Loucy (cell line): ENCODE measurements around the gene GNAO1.

ENCODE experiments used
- H2AFZ ChIP-seq: fragments of 200-600 bp; sonication (generic); 2 replicates; pipeline ENCODE4 v1.6.0; 2016; ENCODE audit warnings: antibody characterized with exemption, mild to moderate bottlenecking, low read length, moderate library complexity
- H3F3A ChIP-seq: fragments of 200-600 bp; 2 replicates; pipeline ENCODE4 v1.6.0; 2016; ENCODE audit warnings: antibody characterized with exemption, low read depth, mild to moderate bottlenecking
- H3K27me3 ChIP-seq: fragments of 200-600 bp; sonication (generic); 2 replicates; pipeline ENCODE4 v1.6.1; 2014; ENCODE audit warnings: low read length, mild to moderate bottlenecking; ENCODE audit not compliant: insufficient read depth, poor library complexity, severe bottlenecking
- H3K36me3 ChIP-seq: fragments of 200-600 bp; sonication (generic); 2 replicates; pipeline ENCODE4 v1.6.1; 2016; ENCODE audit warnings: low read length; ENCODE audit not compliant: insufficient read depth
- H3K4me1 ChIP-seq: fragments of 200-600 bp; sonication (generic); 2 replicates; pipeline ENCODE4 v1.5.1; 2014; ENCODE audit warnings: low read length, mild to moderate bottlenecking; ENCODE audit not compliant: insufficient read depth, poor library complexity, severe bottlenecking
- H3K4me2 ChIP-seq: fragments of 200-600 bp; sonication (generic); 2 replicates; pipeline ENCODE4 v1.6.0; 2014; ENCODE audit warnings: antibody characterized with exemption, low read length, low read depth, mild to moderate bottlenecking; ENCODE audit not compliant: poor library complexity, severe bottlenecking
- H3K4me3 ChIP-seq: fragments of 200-600 bp; sonication (generic); 2 replicates; pipeline ENCODE4 v1.5.1; 2014; ENCODE audit warnings: low read length, mild to moderate bottlenecking, mixed read lengths; ENCODE audit not compliant: poor library complexity, severe bottlenecking
- H3K79me2 ChIP-seq: fragments of 200-600 bp; sonication (generic); 2 replicates; pipeline ENCODE4 v1.6.1; 2014; ENCODE audit warnings: low read length; ENCODE audit not compliant: insufficient read depth
- H3K9ac ChIP-seq: fragments of 200-600 bp; sonication (generic); 2 replicates; pipeline ENCODE4 v1.6.0; 2014; ENCODE audit warnings: mild to moderate bottlenecking, low read depth, low read length, moderate library complexity; ENCODE audit not compliant: poor library complexity, severe bottlenecking
- H3K9me2 ChIP-seq: fragments of 200-600 bp; sonication (generic); replicated peaks from 2 replicates; pipeline ENCODE4 v1.6.1; 2016; ENCODE audit warnings: low read depth, low read length, mixed read lengths
- H3K9me3 ChIP-seq: fragments of 200-600 bp; sonication (generic); 2 replicates; pipeline ENCODE4 v1.6.1; 2014; ENCODE audit warnings: mild to moderate bottlenecking, antibody characterized with exemption, low read length, low read depth; ENCODE audit not compliant: insufficient read depth
- H4K20me1 ChIP-seq: fragments of 200-600 bp; sonication (generic); 2 replicates; pipeline ENCODE4 v1.6.0; 2014; ENCODE audit warnings: antibody characterized with exemption, low read length, mild to moderate bottlenecking; ENCODE audit not compliant: insufficient read depth, poor library complexity, severe bottlenecking
- EZH2phosphoT487 ChIP-seq: fragments of 200-600 bp; IDR thresholded peaks from 2 replicates; pipeline ENCODE4 v1.6.1; 2018; ENCODE audit warnings: antibody characterized with exemption, mild to moderate bottlenecking, moderate library complexity, borderline replicate concordance
- TF ChIP-seq, protein P1 (sequence below): fragments of 200-600 bp; sonication (generic); conservative IDR thresholded peaks from 2 replicates; pipeline ENCODE4 v1.5.1; 2014; ENCODE audit warnings: mild to moderate bottlenecking, antibody characterized with exemption, low read length

Gene GNAO1

DNA sequence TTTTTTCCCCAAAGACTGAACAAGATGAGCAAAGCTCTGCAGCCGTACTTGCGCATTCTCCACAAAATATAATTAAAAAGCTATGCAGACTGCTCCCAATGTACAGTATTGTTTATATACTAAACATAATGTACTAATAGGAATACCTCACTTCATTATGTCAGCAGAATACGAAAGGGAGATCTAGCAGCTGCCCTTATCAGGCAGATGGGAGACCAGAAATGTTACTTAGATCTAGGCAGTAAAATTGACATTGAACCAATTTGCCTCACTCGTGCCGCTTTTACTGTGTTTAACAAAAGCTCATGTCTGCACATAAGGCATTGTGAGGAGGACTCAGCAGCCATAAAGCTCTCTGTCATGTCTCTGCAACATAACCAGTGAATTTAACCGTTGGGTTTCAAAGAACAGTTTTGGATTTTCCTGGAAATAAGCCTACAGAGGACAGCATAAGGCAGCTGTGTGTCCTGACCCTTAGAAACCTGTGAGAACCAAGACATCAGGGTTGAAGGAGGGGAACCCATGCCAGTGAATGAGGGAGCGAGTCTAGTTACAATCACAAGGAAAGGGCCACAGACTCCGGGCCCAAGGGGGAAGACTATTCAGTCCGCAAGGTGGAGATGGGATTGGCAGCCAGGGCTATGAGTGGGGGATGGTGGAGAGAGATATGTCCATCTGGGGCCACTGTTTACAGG lies 71.4 kb downstream of the GNAO1 start:
- Histone ChIP-seq H2AFZ (peak overlapping the region; percentile 48), H3K9me3 (no peaks in the 10 kb centered on the region), H4K20me1 (no peaks in the 10 kb centered on the region), H3K4me3 (peak overlapping the region; percentile 51), H3K4me1 (peaks cover 39% of the 10 kb centered on the region), H3K27me3 (no peaks in the 10 kb centered on the region), H3K9me2 (no peaks in the 10 kb centered on the region), H3K4me2 (peak overlapping the region; percentile 67), H3K79me2 (no peaks in the 10 kb centered on the region), H3F3A (no peaks in the 10 kb centered on the region), H3K36me3 (no peaks in the 10 kb centered on the region), H3K9ac (peak overlapping the region; percentile 10)
- TF ChIP-seq, protein P1, sequence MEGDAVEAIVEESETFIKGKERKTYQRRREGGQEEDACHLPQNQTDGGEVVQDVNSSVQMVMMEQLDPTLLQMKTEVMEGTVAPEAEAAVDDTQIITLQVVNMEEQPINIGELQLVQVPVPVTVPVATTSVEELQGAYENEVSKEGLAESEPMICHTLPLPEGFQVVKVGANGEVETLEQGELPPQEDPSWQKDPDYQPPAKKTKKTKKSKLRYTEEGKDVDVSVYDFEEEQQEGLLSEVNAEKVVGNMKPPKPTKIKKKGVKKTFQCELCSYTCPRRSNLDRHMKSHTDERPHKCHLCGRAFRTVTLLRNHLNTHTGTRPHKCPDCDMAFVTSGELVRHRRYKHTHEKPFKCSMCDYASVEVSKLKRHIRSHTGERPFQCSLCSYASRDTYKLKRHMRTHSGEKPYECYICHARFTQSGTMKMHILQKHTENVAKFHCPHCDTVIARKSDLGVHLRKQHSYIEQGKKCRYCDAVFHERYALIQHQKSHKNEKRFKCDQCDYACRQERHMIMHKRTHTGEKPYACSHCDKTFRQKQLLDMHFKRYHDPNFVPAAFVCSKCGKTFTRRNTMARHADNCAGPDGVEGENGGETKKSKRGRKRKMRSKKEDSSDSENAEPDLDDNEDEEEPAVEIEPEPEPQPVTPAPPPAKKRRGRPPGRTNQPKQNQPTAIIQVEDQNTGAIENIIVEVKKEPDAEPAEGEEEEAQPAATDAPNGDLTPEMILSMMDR: no peak
- TF ChIP-seq EZH2phosphoT487: no peak

DNA sequence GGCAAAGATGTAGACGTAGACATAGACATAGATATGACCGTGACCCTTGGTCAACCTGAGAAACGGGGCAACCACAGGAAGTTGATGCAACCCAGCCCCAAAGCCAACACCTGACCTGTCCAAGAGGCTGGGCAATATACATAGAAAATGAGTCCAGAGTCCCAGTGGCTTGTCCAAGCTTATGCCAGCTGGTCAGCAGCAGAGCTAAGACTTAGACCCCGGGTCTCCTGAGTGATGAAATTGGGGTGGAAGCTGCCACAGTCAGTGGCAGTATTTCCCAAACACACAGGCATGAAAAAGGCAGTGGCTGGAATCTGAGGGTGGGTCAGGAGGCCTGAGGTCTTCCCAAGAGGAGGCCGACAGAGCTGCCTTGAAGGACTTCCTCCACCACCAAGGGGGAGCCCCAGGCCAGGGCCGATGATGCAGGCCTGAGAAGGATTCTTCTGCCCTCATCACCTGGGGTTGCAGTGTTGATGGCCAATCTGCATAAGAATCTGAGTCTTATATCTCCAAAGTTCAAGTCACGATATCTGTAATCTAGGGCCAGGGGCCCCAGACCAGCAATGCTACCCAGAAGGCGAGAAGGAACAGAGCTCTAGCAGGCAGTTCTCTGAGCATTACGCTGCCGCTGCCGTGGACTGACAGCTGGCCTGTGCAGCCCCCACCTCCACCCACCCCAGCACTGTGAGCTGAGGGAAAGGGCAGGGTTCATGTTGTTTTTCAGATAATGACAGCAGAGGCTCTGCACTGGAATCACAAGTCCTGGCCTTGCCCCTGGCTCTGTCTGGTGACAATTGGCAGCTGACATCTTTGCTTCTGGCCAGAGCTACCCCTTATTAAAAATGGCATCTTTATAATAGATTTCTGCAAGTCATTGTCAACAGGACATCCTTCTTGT lies 72.7 kb downstream of the GNAO1 start:
- no peaks in the 10 kb centered on the region for H3K27me3 ChIP-seq
- H3K79me2 ChIP-seq: no peaks in the 10 kb centered on the region
- H2AFZ ChIP-seq: no peak overlapping the region
- H3K9me3 ChIP-seq: no peaks in the 10 kb centered on the region
- H3F3A ChIP-seq: no peaks in the 10 kb centered on the region
- H3K36me3 ChIP-seq: no peaks in the 10 kb centered on the region
- H3K9ac ChIP-seq: no peak overlapping the region
- H3K4me3 ChIP-seq: no peak overlapping the region
- no peak overlapping the region for H3K4me2 ChIP-seq
- no peak for TF ChIP-seq EZH2phosphoT487
- TF ChIP-seq, protein P1: no peak
- H4K20me1 ChIP-seq: no peaks in the 10 kb centered on the region
- H3K9me2 ChIP-seq: no peaks in the 10 kb centered on the region
- H3K4me1 ChIP-seq: peaks cover 39% of the 10 kb centered on the region

- Histone ChIP-seq H3K9me3 (no peaks in the 10 kb centered on the region), H3K4me3 (no peak overlapping the region), H3K9ac (no peak overlapping the region), H3K4me2 (no peak overlapping the region), H3K79me2 (no peaks in the 10 kb centered on the region), H4K20me1 (no peaks in the 10 kb centered on the region), H3K27me3 (no peaks in the 10 kb centered on the region), H3F3A (no peaks in the 10 kb centered on the region), H3K9me2 (no peaks in the 10 kb centered on the region), H3K4me1 (peaks cover 39% of the 10 kb centered on the region), H2AFZ (no peak overlapping the region), H3K36me3 (no peaks in the 10 kb centered on the region)
- no peak for TF ChIP-seq EZH2phosphoT487
- TF ChIP-seq, protein P1: no peak
Measured at GRCh38 chr16:56264609-56264972, 73.3 kb downstream of the GNAO1 start.
